Stimulated activated CD8-positive, alpha-beta memory T cell treated with anti-CD3 and anti-CD28 coated beads, Interleukin-7, amount 100 ng/mL, for 1 hour (primary cell): ENCODE measurements around the gene MANEA.
"Not testable (repeated sequence)": the region's sequence is repeated elsewhere in the genome, so short reads cannot be mapped to it uniquely, and the experiment has no call there.

Experiments used
- DNase-seq, 2 donors: peaks; one replicate each; pipeline ENCODE4 v3.0.0-alpha.2; 2020; ENCODE audit warnings: low read depth in 2 of 2

MANEA gene

DNA sequence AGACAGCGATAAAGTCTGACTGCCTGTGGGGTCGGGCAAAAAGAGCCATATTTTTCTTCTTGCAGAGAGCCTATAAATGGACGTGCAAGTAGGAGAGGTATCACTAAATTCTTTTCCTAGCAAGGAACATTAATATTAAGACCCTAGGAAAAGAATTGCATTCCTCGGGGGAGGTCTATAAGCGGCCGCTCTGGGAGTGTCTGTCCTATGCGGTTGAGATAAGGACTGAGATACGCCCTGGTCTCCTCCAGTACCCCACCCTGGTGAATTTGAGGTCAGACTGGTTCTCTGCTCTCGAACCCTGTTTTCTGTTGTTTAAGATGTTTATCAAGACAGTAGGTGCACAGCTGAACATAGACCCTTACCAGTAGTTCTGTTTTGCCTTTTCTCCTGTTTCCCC is 6.9 kb downstream of the MANEA start:
- not testable (repeated sequence) for DNase-seq

DNA sequence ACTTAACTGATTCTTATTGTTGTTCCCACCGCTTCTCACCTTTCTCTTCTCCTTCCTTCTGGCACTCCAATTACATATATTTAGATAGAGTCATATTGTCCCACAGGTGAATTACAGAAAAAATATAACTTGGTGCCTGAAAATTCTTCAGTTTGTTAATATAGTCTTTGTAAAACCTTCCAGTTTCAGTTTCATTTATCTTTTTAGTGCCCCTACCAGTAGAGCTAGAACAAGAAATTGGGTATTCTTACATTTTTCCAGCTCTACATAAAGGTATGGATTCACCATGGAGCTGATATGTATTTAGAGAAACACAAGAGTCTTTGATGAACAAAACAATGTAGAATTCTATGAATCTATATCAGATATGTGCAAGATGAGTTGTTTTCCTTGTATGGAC is 10.7 kb downstream of the MANEA start:
- DNase-seq = no peak

DNA sequence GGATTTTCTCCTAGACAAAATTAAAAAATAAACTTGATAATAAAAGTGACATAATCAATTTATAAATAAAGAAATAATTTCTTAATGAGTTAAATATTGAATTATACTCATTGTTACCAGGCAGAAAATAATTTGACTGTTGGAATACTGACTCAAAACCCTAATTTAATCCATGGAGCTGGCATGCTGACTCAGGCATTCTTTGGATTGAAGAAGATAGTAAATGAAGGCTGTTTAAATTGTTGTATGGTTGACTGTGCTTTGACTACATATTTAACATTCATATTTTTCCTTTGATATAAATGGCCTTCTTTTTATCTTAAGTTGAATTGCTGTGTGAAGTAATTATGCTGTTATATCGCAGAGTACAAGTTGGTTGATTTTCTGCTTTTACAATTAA is 11.7 kb downstream of the MANEA start:
- no peak for DNase-seq

DNA sequence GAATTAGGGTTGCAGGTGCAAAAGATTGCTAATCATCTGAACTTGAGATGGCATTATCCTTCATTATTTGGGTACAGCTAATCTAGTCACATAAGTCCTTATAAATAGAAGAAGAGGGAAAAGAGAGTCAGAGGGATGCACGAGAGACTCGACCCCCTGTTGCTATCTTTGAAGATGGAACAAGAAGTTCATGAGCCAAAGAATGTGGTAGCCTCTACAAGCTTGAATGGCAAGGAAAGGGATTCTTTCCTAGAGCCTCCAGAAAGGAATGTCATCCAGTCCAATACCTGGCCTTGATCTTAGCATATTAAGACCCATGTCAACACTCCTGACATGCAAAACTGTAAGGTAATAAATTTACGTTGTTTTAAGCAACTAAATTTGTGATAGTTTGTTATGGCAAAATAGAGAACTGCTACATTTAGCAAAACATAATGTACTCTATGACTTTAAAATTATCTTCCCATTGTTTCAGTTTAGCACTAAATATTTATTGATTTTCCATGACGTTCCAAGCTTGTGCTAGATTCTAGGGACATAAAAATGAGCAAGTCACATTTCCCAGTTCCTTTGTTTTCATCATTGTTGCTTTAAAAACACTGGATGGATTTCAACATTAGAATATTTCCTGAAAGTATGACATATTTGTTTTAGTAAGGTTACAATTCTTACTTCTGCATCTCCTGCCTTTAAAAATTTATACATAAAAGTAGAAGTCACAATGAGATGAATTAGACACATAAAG is 12.7 kb downstream of the MANEA start:
- no peak for DNase-seq

- DNase-seq = no peak
These were observed 15.7 kb downstream of the MANEA start for GRCh38 chr6:95593025-95593424.

DNA sequence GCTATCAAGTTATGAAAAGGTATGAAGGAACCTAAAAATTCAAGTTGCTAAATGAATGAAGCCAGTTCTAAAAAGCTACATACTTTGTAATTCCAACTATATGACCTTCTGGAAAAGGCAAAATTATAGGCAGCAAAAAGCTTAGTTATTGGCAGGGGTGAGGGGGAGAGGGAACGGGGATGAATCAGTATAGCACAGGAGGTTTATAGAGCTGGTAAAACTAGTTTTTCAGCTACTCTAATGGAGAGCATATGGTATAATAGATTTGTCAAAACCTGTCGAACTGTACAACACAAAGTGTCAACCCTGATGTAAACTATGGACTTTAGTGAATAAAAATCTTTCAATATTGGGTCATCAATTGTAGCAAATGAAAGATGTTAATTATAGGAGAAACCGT is 18.7 kb downstream of the MANEA start:
- DNase-seq = no peak

GRCh38 chr6:95599706-95600105 is 22.4 kb downstream of the MANEA start:
- no peak for DNase-seq

- no peak for DNase-seq
These were observed 23.8 kb downstream of the MANEA start for GRCh38 chr6:95601133-95601532.

DNA sequence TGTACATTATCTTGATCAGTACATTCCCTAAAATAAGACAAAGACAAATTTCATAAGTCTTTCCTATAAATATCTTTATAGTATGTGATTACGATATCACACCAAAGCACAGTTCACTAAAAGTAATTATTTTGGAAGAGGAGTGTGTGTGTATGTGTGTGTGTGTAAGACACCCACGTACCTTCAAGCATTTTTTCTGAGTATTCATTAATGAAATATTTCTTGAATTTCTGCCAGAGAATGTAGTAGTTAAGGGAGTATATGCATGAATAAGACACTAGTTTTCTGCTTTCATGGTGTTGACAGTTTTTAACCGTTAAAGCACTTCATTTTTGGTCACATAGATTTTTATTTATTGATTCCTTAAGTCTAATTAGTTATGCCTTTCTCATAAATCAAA is 36.8 kb downstream of the MANEA start:
- no peak for DNase-seq

DNA sequence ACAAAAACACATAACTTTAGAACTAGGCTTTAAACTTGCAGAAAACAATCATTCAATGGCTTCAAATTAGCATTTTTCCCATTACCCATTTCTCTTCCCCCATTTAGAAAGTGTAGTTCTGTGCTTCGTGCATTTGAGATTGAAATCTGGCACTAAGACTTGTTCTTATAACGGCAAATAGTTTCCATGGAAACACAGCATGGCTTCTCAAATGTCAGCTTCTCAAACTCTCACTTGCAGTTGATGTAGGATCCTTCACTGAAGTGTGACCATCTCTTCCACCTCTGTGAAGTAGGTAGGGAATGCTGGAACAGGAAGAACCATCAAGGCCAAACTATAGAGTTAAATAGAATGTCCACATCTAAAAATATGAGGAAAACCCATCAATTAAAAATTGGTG is 52.2 kb downstream of the MANEA start:
- no peak for DNase-seq

DNA sequence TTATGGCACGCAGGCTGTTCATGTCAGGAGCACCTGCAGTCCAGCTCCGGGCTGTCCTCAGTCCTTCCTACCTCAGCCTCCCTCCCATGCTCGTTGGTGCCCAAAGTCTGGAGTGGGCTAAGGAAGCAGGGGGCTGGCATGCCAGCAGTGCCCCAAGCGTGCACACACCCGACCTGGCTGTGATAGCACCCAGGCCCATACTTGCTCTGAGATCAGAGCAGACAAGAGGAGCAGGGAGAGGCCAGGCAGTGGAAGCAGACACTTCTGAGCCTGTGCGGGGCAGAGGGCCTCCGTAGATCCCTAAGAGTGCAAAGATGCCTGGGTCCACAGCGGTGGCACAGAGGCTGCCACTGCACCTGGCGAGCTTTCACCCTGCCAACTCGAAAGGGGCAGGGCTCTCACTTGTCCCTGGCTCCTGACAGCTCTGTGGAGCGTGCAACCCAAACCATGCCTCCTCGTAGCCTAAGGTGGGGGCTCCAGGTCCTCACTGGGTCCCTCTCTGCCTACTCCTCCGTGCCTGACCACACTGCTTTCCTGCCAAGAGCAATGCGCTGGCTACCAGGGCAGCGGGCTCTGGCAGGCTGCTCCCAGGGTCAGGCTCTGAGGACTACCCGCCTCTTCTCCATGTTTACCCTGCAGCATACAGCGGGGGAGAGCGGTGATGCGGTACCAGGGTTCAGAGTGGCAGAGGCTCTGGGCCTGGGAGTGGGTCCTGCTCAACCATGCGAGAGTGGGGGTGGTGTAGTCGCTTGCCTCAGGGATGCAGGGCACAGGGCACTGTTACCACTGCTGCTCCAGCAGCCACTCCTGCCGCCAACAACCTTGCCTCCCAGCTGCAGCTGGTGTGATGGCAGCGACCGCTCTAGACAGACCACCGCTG is 59.5 kb downstream of the MANEA start:
- DNase-seq = no peak

GRCh38 chr6:95648636-95649035 is 71.3 kb downstream of the MANEA start:
- DNase-seq = no peak

DNA sequence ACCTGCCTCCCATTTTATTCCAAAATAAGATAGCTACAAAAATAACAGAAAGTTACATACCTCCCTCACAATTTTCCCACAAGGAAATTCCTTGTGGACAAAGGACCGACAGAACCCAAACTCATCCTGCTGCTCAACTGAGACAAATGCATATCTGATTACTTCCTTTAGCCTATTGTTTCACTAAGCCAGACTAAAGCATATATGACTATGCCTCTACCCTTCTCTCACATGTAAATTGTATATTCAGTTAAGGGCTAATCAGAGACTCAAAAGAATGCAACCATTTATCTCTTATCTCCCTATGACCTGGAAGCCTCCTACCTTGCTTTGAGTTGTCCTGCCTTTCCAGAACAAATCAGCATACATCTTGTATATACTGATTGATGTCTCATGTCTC is 72.1 kb downstream of the MANEA start:
- no peak for DNase-seq

GRCh38 chr6:95654176-95654575 is 76.8 kb downstream of the MANEA start:
- no peak for DNase-seq

DNA sequence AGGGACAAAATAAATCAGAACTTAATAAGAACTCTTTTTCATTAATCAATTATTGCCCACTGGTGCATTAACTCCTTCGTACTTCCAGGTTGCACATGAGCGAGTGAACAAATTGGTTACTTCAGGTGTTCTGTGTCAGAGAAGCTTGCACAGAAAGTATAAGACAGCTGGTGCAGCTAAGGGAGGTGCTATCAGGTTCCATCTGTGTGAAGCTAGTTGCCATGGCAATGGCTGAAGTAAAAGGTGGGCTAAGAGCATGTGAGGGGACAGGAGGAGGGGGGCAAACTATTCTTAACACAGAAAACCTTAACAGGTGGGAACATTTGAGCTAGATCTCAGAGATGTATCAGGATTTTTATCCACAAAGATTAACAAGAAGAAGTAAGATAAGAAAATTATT is 81.6 kb downstream of the MANEA start:
- DNase-seq = no peak
